HEK293 (cell line): ENCODE data around the gene HLA-DMB.

Experiments used
- GLI4 ChIP-seq: fragments of 450-650 bp; formaldehyde crosslinking; IDR thresholded peaks from 2 replicates; pipeline ENCODE4 v1.5.1; 2016; ENCODE audit warnings: missing biosample characterization, missing genetic modification characterization
- GLIS2 ChIP-seq: fragments of 450-650 bp; formaldehyde crosslinking; IDR thresholded peaks from 2 replicates; pipeline ENCODE4 v1.5.1; 2016; ENCODE audit warnings: missing biosample characterization, missing genetic modification characterization
- KLF16 ChIP-seq: fragments of 450-650 bp; formaldehyde crosslinking; IDR thresholded peaks from 2 replicates; pipeline ENCODE4 v1.5.1; 2017; ENCODE audit warnings: missing biosample characterization, missing genetic modification characterization
- REST ChIP-seq: fragments of 450-650 bp; formaldehyde crosslinking; IDR thresholded peaks from 2 replicates; pipeline ENCODE4 v1.5.1; 2016; ENCODE audit warnings: missing biosample characterization, missing genetic modification characterization
- TRIM28 ChIP-seq: IDR thresholded peaks from 2 replicates; pipeline ENCODE4 v1.6.1; 2011; ENCODE audit warnings: low read length, control low read depth, borderline replicate concordance
- ZNF157 ChIP-seq: fragments of 450-650 bp; formaldehyde crosslinking; IDR thresholded peaks from 2 replicates; pipeline ENCODE4 v1.5.1; 2016; ENCODE audit warnings: missing biosample characterization, missing genetic modification characterization
- ZNF558 ChIP-seq: fragments of 450-650 bp; formaldehyde crosslinking; IDR thresholded peaks from 2 replicates; pipeline ENCODE4 v1.5.1; 2016; ENCODE audit warnings: missing biosample characterization, missing genetic modification characterization
- ZNF596 ChIP-seq: fragments of 450-650 bp; IDR thresholded peaks from 2 replicates; pipeline ENCODE4 v1.5.0; 2018; ENCODE audit warnings: missing biosample characterization, mild to moderate bottlenecking, missing genetic modification characterization, moderate library complexity
- ZNF76 ChIP-seq: fragments of 450-650 bp; formaldehyde crosslinking; IDR thresholded peaks from 2 replicates; pipeline ENCODE4; 2016; ENCODE audit warnings: low read depth, missing biosample characterization, missing genetic modification characterization, borderline replicate concordance
- ZXDB ChIP-seq: fragments of 450-650 bp; formaldehyde crosslinking; IDR thresholded peaks from 2 replicates; pipeline ENCODE4 v1.5.1; 2016; ENCODE audit warnings: missing biosample characterization, missing genetic modification characterization
- TF ChIP-seq, protein P1 (sequence below): fragments of 450-650 bp; formaldehyde crosslinking; IDR thresholded peaks from 2 replicates; pipeline ENCODE4 v1.5.1; 2016; ENCODE audit warnings: missing biosample characterization, missing genetic modification characterization
- TF ChIP-seq, protein P2 (sequence below): fragments of 450-650 bp; formaldehyde crosslinking; IDR thresholded peaks from 2 replicates; pipeline ENCODE4 v1.5.1; 2017; ENCODE audit warnings: missing biosample characterization, mild to moderate bottlenecking, missing genetic modification characterization, moderate library complexity
- TF ChIP-seq, protein P3 (sequence below): fragments of 450-650 bp; formaldehyde crosslinking; IDR thresholded peaks from 2 replicates; pipeline ENCODE4 v1.5.1; 2016; ENCODE audit warnings: missing biosample characterization, missing genetic modification characterization

DNA sequence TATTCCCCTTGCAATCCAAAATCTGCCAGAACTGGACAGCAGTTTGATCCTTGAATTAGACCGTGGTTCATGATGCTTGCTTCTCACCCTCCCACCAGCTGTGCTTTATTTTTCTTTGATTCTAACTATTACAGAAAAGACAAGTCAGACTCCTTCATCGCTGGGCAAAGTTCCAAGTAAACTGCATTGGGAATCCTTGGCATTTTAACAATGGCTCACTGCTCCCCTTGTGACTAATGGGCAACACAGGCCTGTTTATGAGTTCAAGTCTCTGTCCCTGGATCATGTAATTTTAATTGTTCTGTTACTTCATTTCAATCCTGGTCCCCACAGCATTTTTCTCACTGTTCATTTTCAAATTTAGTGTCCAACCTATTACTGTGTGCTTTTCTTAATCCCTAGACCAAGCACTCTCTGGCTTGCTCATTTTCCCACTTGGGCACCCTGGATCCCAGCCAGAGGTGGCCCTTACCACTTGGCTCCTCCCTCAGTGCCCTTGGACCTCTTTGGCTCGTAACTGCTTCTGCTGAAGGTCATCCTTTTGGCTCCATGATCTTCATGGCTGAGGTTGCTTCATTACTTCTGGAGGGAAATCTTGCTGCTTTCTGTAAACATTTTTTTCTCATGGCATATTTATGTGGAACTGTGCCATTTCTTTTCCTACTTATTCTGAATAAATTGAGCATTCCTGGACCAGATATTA is 54.0 kb downstream of the HLA-DMB start:
- TF ChIP-seq REST (tag by site-specific recombination) (no peak), KLF16 (tag by site-specific recombination) (no peak), TRIM28 (no peak), ZNF558 (tag by site-specific recombination) (no peak), ZNF596 (no peak), GLI4 (tag by site-specific recombination) (no peak), ZNF157 (tag by site-specific recombination) (no peak), GLIS2 (tag by site-specific recombination) (no peak), ZXDB (tag by site-specific recombination) (no peak), ZNF76 (tag by site-specific recombination) (no peak)
- TF ChIP-seq, protein P1, sequence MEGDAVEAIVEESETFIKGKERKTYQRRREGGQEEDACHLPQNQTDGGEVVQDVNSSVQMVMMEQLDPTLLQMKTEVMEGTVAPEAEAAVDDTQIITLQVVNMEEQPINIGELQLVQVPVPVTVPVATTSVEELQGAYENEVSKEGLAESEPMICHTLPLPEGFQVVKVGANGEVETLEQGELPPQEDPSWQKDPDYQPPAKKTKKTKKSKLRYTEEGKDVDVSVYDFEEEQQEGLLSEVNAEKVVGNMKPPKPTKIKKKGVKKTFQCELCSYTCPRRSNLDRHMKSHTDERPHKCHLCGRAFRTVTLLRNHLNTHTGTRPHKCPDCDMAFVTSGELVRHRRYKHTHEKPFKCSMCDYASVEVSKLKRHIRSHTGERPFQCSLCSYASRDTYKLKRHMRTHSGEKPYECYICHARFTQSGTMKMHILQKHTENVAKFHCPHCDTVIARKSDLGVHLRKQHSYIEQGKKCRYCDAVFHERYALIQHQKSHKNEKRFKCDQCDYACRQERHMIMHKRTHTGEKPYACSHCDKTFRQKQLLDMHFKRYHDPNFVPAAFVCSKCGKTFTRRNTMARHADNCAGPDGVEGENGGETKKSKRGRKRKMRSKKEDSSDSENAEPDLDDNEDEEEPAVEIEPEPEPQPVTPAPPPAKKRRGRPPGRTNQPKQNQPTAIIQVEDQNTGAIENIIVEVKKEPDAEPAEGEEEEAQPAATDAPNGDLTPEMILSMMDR (tag by site-specific recombination), result no peak
- TF ChIP-seq, protein P2, sequence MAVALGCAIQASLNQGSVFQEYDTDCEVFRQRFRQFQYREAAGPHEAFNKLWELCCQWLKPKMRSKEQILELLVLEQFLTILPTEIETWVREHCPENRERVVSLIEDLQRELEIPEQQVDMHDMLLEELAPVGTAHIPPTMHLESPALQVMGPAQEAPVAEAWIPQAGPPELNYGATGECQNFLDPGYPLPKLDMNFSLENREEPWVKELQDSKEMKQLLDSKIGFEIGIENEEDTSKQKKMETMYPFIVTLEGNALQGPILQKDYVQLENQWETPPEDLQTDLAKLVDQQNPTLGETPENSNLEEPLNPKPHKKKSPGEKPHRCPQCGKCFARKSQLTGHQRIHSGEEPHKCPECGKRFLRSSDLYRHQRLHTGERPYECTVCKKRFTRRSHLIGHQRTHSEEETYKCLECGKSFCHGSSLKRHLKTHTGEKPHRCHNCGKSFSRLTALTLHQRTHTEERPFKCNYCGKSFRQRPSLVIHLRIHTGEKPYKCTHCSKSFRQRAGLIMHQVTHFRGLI, result no peak
- TF ChIP-seq, protein P3, sequence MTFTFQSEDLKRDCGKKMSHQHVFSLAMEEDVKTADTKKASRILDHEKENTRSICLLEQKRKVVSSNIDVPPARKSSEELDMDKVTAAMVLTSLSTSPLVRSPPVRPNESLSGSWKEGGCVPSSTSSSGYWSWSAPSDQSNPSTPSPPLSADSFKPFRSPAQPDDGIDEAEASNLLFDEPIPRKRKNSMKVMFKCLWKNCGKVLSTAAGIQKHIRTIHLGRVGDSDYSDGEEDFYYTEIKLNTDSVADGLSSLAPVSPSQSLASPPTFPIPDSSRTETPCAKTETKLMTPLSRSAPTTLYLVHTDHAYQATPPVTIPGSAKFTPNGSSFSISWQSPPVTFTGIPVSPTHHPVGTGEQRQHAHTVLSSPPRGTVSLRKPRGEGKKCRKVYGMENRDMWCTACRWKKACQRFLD (tag by site-specific recombination), result no peak
